ENCODE results near the gene NPTXR. TPM values are rescaled to one million over a fixed set of nuclear protein-coding genes. Genes with fewer than 3 reads are reported as not detected.

NPTXR gene
- total RNA-seq, 1 donor from 2014 or later, result 0.58 TPM

DNA sequence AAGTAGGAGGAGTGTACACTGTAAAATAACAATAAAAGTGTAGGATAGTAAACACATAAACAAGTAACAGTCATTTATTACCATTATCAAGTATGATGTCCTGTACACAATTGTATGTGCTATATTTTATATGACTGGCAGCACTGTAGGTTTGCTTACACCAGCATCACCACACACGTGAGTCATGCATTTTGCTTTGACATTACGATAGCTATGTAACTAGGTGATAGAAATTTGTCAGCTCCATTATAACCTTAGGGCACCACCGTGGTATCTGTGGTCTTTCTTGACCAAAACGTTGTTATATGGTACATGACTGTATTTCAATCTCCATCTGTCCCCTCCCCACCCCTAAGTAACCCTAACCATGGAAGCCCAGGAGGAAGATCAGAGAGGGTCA lies 51.0 kb downstream of the NPTXR start:
- DNase-seq (ENCODE audit: low read depth), result no peak

DNA sequence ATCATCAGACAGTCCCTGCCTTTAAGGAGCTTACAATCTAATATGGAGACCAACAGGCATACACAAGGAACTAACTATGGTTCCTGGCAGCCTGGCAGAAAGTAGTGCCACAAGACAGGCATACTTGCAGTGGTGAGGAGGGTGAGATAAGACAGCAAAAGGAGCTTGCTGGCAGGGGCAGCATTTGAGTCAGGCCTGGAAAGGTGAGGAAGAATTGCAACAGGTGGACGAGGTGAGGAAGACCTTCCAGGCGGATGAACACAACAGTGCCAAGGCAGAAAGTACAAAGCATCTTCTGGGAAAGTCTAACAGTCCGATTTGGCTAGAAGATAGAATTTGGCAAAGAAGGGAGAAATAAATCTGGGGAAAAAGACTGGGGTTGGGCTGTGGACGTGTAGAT lies 54.2 kb downstream of the NPTXR start:
- DNase-seq (ENCODE audit: low read depth), result no peak
- H3K4me3 ChIP-seq (ENCODE audit: low read depth, low read length), result no peak overlapping the region
- TF ChIP-seq, protein P1, sequence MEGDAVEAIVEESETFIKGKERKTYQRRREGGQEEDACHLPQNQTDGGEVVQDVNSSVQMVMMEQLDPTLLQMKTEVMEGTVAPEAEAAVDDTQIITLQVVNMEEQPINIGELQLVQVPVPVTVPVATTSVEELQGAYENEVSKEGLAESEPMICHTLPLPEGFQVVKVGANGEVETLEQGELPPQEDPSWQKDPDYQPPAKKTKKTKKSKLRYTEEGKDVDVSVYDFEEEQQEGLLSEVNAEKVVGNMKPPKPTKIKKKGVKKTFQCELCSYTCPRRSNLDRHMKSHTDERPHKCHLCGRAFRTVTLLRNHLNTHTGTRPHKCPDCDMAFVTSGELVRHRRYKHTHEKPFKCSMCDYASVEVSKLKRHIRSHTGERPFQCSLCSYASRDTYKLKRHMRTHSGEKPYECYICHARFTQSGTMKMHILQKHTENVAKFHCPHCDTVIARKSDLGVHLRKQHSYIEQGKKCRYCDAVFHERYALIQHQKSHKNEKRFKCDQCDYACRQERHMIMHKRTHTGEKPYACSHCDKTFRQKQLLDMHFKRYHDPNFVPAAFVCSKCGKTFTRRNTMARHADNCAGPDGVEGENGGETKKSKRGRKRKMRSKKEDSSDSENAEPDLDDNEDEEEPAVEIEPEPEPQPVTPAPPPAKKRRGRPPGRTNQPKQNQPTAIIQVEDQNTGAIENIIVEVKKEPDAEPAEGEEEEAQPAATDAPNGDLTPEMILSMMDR (conservative IDR thresholded peaks at IDR 0.05; ENCODE audit: low read depth, low read length), result no peak

More for the DNA sequence above, 51.0 kb downstream of the NPTXR start:
- peak overlapping the region; percentile 78 for H3K4me3 ChIP-seq (ENCODE audit: low read depth, low read length)
- TF ChIP-seq, protein P1 (conservative IDR thresholded peaks at IDR 0.05; ENCODE audit: low read depth, low read length), result no peak

DNA sequence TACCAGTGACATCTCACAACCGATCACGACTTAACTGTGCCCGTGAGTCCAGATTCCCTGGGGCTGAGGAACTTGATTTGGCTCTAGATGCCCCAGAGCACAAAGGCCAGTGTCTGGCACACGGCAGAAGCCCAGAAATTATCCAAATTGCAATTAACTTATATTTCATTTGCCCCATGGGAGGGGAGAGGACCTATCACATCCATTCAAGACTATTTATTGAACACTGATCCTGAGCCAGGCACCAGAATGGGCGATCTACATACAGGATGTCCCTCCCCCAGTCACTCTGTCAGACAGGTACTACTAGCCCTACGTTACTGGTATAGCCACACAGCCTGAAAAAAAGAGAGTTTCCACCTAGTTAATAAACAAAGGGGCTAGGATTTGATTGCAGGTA lies 55.0 kb downstream of the NPTXR start:
- no peak for DNase-seq (ENCODE audit: low read depth)
- no peak overlapping the region for H3K4me3 ChIP-seq (ENCODE audit: low read depth, low read length)
- TF ChIP-seq, protein P1 (conservative IDR thresholded peaks at IDR 0.05; ENCODE audit: low read depth, low read length), result no peak

DNA sequence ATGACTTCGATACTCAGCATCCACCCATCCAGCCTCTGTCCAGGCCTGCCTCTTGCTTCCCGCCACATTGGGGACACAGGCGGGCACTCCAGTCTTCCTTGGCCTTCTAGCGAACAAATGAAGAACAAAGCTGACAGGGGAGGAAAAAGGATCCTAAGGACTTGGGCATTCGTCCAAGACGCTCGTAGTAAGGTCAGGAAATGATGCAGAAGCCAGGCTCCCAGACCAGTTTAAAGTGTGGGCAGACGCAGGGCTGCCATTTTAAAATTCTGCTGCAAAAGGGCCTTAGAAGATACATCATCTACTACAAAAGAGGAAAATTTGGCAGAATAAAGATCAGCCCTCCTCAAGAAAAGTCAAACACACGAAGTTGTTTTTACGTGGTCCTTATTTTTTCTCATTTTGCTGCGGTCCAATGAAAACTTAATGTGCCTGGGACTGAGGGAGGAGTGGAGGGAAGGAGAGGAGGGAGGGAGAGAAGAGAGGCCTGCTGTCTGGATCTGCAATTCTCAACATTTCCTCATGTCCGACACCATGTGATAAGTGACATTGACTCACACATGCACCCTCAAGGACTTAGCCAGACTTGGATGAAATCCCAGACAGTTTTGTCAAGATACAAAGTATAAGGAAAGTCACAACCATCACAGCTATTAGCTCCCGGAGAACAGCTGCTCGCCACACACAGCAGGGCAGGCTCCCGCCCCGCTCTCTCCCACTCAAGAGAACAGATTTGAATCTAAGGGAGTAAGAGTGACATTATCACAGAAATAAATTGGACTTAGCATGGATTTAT lies 55.6 kb downstream of the NPTXR start:
- DNase-seq (ENCODE audit: low read depth), result peak; percentile 44
- TF ChIP-seq, protein P1 (conservative IDR thresholded peaks at IDR 0.05; ENCODE audit: low read depth, low read length), result no peak
- H3K4me3 ChIP-seq (ENCODE audit: low read depth, low read length), result no peak overlapping the region

DNA sequence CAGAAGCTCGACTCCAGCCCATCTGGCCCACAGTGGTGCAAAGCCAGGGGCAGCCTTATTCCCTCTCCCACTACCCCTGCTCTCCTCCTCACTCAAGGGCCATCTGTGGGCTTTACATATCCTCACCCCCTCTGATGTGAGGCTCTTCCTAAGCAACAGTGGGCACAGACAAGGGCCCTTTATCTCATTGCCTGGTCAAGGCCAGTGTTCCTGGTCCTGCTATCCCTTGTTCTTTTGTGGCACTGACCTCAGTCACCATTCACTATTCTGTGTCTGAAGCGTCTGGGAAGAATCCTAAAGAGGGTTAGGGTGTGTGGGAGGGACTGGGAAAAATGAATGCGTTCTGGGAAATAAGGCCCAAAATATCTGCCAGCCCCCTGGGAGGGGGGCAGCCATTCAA lies 57.2 kb downstream of the NPTXR start:
- TF ChIP-seq, protein P1 (conservative IDR thresholded peaks at IDR 0.05; ENCODE audit: low read depth, low read length), result no peak
- no peak overlapping the region for H3K4me3 ChIP-seq (ENCODE audit: low read depth, low read length)
- DNase-seq (ENCODE audit: low read depth), result no peak

DNA sequence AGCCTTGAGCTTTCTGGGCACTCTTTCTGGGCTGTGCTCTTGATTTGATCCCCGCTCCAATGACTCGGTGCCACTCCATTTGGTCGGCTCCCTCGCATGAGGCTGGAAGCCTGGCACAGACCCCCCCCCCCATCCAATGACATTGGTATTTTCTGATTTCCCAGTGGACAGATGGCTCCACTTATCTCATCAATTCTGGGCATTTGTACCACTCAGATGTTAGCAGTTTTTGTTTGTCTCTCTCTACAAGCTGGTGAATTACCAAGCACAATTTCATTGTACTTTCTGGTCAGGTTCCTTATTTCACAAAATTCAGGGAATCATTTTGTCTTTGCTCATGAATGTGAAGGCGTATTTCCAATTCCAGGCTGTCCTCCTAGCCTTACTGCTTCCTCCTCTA lies 59.0 kb downstream of the NPTXR start:
- DNase-seq (ENCODE audit: low read depth), result no peak
- H3K4me3 ChIP-seq (ENCODE audit: low read depth, low read length), result no peak overlapping the region
- TF ChIP-seq, protein P1 (conservative IDR thresholded peaks at IDR 0.05; ENCODE audit: low read depth, low read length), result no peak

DNA sequence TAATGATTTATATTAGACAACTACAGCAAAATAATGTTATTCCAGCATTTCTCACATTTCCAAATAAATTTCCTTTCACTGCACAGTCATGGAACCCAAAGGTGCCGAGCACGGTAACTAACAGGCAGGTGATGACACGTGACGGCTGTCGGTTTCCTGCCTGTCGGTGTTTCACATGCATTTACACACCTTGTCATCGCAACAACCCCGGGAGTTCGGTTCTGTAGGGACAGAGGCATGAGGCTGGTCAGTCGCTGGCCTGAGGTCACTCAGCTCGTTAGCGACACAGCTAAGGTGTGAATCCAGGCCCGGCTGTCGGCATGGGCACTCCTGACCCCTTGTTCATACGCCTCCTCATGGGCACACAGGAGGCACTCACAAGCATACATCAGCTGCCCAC lies 59.8 kb downstream of the NPTXR start:
- TF ChIP-seq, protein P1 (conservative IDR thresholded peaks at IDR 0.05; ENCODE audit: low read depth, low read length), result no peak
- no peak overlapping the region for H3K4me3 ChIP-seq (ENCODE audit: low read depth, low read length)
- DNase-seq (ENCODE audit: low read depth), result no peak

Data from epithelial cell of proximal tubule (primary cell).